Subcutaneous adipose tissue (tissue), 4 donors: ENCODE results near the gene EFCAB8. TPM values are rescaled to one million over a fixed set of nuclear protein-coding genes. Genes with fewer than 3 reads are reported as not detected.

Experiments
- CTCF ChIP-seq: fragments of 450-650 bp; IDR thresholded peaks from one replicate; pipeline ENCODE4 v1.5.1; 2016; ENCODE audit warnings: low read depth, mild to moderate bottlenecking, control low read depth, antibody characterized with exemption, moderate library complexity
- total RNA-seq, 4 donors: library from RNA; depleted of rRNA; stranded (reverse); fragments of >200 nt; gene quantifications; one replicate each; pipeline ENCODE4 v1.1.0, GENCODE V29; 2016

Gene EFCAB8
- total RNA-seq, 4 donors from 2014 or later: 0.19 TPM; not detected in 3

GRCh38 chr20:32970973-32971300 is 112.2 kb downstream of the EFCAB8 start:
- no peak for TF ChIP-seq CTCF

GRCh38 chr20:32971703-32972161 is 113.0 kb downstream of the EFCAB8 start:
- TF ChIP-seq CTCF: no peak

- no peak for TF ChIP-seq CTCF
Measured at GRCh38 chr20:32972181-32973076, 113.7 kb downstream of the EFCAB8 start.

GRCh38 chr20:32973077-32973717 is 114.5 kb downstream of the EFCAB8 start:
- TF ChIP-seq CTCF: no peak

GRCh38 chr20:32975698-32976674 is 117.3 kb downstream of the EFCAB8 start:
- no peak for TF ChIP-seq CTCF

- no peak for TF ChIP-seq CTCF
Measured at GRCh38 chr20:32976746-32977145, 118.0 kb downstream of the EFCAB8 start.
